ENCODE results near the gene ATP13A1.
"Not testable (repeated sequence)": the region's sequence is repeated elsewhere in the genome, so short reads cannot be mapped to it uniquely, and the experiment has no call there.

Gene ATP13A1

DNA sequence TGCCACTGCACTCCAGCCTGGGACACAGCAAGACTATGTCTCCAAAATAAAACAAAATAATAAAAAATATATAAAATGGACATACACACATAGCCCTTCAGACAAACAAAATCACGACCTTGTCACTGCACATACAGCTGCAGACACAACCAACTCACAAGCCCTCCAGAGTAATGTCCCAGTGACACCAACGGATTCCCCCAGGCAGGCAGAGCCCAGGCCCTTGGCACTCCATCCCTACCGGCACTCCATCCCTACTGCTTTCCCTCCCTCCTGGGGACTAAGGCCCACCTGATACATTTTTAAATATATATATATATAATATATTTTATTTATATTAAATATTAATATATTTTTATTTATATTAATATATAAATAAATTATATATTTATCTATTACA, 23.6 kb upstream of the ATP13A1 start:
- Histone ChIP-seq H3K27ac (ENCODE audit: low read depth, low read length, severe bottlenecking) (no peak overlapping the region), H3K4me1 (ENCODE audit: control insufficient read depth, insufficient read depth, low read length, poor library complexity, severe bottlenecking) (no peaks in the 10 kb centered on the region), H3K4me3 (ENCODE audit: extremely low read depth, insufficient read depth, low read length, poor library complexity, severe bottlenecking) (no peak overlapping the region), H3K36me3 (ENCODE audit: control insufficient read depth, insufficient read depth, low read length) (peaks cover 3% of the 10 kb centered on the region), H3K9me3 (ENCODE audit: control insufficient read depth, low read length) (no peaks in the 10 kb centered on the region)
- no CpG with 5 or more reads among the region's 3 CpGs for WGBS, 2 experiments (ENCODE audit: insufficient coverage in 2 of 2)

DNA sequence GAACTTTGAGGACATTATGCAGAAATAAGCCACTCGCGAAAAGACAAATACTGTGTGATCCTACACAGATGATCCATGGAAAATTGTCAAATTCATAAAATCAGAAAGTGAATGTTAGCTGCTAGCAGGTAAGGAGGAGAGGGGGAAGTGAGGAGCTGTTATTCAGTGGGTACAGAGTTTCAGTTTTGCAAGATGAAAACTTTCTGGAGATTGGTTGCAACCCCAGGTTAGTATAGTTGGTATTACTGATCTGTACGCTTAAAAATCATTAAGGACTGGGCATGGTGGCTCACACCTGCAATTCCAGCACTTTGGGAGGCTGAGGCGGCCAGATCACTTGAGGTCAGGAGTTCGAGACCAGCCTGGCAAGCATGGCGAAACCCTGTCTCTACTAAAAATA, 23.1 kb upstream of the ATP13A1 start:
- no peaks in the 10 kb centered on the region for H3K4me1 ChIP-seq (ENCODE audit: control insufficient read depth, insufficient read depth, low read length, poor library complexity, severe bottlenecking)
- peaks cover 5% of the 10 kb centered on the region for H3K36me3 ChIP-seq (ENCODE audit: control insufficient read depth, insufficient read depth, low read length)
- H3K9me3 ChIP-seq (ENCODE audit: control insufficient read depth, low read length), result no peaks in the 10 kb centered on the region
- WGBS, 2 experiments (ENCODE audit: insufficient coverage in 2 of 2), result 88 to 98% methylated on average over 3 to 6 of the region's 6 CpGs
- H3K27ac ChIP-seq (ENCODE audit: low read depth, low read length, severe bottlenecking), result no peak overlapping the region
- H3K4me3 ChIP-seq (ENCODE audit: extremely low read depth, insufficient read depth, low read length, poor library complexity, severe bottlenecking), result no peak overlapping the region

DNA sequence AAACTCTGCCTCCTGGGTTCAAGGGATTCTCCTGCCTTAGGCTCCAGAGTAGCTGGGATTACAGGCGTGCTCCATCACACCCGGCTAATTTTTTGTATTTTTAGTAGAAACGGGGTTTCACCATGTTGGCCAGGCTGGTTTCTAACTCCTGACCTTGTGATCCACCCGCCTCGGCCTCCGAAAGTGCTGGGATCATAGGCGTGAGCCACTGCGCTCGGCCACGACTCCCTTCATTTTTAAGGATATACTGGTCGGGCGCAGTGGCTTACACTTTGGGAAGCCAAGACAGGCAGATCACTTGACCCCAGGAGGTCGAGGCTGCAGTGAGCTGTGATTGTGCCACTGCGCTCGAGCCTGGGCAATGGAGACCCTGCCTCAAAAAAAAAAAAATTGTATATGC, 22.6 kb upstream of the ATP13A1 start:
- H3K27ac ChIP-seq (ENCODE audit: low read depth, low read length, severe bottlenecking); H3K4me3 ChIP-seq (ENCODE audit: extremely low read depth, insufficient read depth, low read length, poor library complexity, severe bottlenecking); H3K36me3 ChIP-seq (ENCODE audit: control insufficient read depth, insufficient read depth, low read length); H3K9me3 ChIP-seq (ENCODE audit: control insufficient read depth, low read length); H3K4me1 ChIP-seq (ENCODE audit: control insufficient read depth, insufficient read depth, low read length, poor library complexity, severe bottlenecking): not testable (repeated sequence)
- WGBS, 2 experiments (ENCODE audit: insufficient coverage in 2 of 2), result 90 to 96% methylated on average over 12 of the region's 15 CpGs

DNA sequence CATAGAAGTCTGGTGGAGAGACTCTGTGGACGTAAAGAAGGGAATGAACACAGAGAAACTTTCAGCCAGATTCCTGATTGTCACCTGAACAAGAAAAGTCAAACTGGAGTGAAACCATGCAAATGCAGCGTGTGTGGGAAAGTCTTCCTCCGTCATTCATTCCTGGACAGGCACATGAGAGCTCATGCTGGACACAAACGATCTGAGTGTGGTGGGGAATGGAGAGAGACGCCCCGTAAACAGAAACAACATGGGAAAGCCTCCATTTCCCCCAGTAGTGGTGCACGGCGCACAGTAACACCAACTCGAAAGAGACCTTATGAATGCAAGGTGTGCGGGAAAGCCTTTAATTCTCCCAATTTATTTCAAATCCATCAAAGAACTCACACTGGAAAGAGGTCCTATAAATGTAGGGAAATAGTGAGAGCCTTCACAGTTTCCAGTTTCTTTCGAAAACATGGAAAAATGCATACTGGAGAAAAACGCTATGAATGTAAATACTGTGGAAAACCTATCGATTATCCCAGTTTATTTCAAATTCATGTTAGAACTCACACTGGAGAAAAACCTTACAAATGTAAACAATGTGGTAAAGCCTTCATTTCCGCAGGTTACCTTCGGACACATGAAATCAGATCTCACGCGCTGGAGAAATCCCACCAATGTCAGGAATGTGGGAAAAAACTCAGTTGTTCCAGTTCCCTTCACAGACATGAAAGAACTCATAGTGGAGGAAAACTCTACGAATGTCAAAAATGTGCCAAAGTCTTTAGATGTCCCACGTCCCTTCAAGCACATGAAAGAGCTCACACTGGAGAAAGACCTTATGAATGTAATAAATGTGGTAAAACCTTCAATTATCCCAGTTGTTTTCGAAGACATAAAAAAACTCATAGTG, 15.9 kb upstream of the ATP13A1 start:
- 96 to 100% methylated on average over 10 to 13 of the region's 20 CpGs for WGBS, 2 experiments (ENCODE audit: insufficient coverage in 2 of 2)
- no peak overlapping the region for H3K4me3 ChIP-seq (ENCODE audit: extremely low read depth, insufficient read depth, low read length, poor library complexity, severe bottlenecking)
- H3K9me3 ChIP-seq (ENCODE audit: control insufficient read depth, low read length), result peaks cover 20% of the 10 kb centered on the region
- H3K27ac ChIP-seq (ENCODE audit: low read depth, low read length, severe bottlenecking), result no peak overlapping the region
- H3K4me1 ChIP-seq (ENCODE audit: control insufficient read depth, insufficient read depth, low read length, poor library complexity, severe bottlenecking), result no peaks in the 10 kb centered on the region
- peaks cover 74% of the 10 kb centered on the region for H3K36me3 ChIP-seq (ENCODE audit: control insufficient read depth, insufficient read depth, low read length)

DNA sequence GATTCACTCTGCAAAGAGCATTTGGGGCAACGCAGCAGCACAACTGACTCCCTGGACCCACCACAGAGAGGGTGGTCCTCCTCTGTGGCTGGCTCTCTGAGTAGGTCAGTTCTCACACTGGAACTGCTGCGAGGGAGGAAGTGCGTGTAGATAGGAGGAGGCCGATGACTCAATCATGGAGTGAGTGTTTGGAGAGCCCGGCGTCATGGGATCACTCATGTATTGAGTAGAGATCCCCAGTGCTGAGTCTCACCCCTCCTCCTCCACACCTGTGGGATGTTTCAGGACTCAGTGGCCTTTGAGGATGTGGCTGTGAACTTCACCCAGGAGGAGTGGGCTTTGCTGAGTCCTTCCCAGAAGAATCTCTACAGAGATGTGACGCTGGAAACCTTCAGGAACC, 14.1 kb upstream of the ATP13A1 start:
- Histone ChIP-seq H3K36me3 (ENCODE audit: control insufficient read depth, insufficient read depth, low read length) (peaks cover 91% of the 10 kb centered on the region), H3K4me1 (ENCODE audit: control insufficient read depth, insufficient read depth, low read length, poor library complexity, severe bottlenecking) (no peaks in the 10 kb centered on the region), H3K27ac (ENCODE audit: low read depth, low read length, severe bottlenecking) (no peak overlapping the region), H3K4me3 (ENCODE audit: extremely low read depth, insufficient read depth, low read length, poor library complexity, severe bottlenecking) (no peak overlapping the region), H3K9me3 (ENCODE audit: control insufficient read depth, low read length) (peaks cover 25% of the 10 kb centered on the region)
- WGBS, 2 experiments (ENCODE audit: insufficient coverage in 2 of 2), result 92 to 100% methylated on average over 1 to 4 of the region's 7 CpGs

DNA sequence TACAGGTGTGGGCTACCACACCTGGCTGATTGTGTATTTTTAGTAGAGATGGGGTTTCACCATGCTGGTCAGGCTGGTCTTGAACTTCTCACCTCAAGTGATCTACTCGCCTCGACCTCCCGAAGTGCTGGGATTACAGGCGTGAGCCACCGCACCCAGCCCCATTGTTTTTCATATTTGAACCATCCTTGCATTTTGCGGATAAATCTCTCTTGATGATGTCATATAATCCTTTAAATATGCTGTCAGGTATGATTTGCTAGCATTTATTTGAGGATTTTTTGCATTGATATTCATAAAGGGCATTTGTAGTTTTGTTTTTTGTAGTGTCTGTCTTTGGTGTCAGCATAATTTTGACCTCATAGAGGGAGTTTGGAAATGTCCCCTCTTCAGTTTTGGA, 10.8 kb upstream of the ATP13A1 start:
- peaks cover 12% of the 10 kb centered on the region for H3K9me3 ChIP-seq (ENCODE audit: control insufficient read depth, low read length)
- no peak overlapping the region for H3K4me3 ChIP-seq (ENCODE audit: extremely low read depth, insufficient read depth, low read length, poor library complexity, severe bottlenecking)
- peaks cover 76% of the 10 kb centered on the region for H3K36me3 ChIP-seq (ENCODE audit: control insufficient read depth, insufficient read depth, low read length)
- WGBS, 2 experiments (ENCODE audit: insufficient coverage in 2 of 2), result 87 to 96% methylated on average over 5 of the region's 6 CpGs
- no peaks in the 10 kb centered on the region for H3K4me1 ChIP-seq (ENCODE audit: control insufficient read depth, insufficient read depth, low read length, poor library complexity, severe bottlenecking)
- H3K27ac ChIP-seq (ENCODE audit: low read depth, low read length, severe bottlenecking), result no peak overlapping the region

DNA sequence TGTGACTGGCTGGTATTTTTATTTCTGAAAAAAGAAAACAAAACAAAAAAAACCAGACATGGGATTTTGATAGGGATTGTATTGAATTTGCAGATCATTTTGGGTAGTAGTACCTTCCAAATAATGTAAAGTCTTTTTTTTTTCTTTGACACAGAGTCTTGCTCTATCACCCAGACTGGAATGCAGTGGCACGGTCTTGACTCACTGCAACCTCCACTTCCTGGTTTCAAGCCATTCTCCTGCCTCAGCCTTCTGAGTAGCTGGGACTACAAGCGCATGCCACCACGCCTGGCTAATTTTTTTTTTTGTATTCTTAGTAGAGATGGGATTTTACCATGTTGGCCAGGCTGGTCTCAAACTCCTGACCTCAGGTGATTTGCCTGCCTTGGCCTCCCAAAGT, 9.3 kb upstream of the ATP13A1 start:
- Histone ChIP-seq H3K4me3 (ENCODE audit: extremely low read depth, insufficient read depth, low read length, poor library complexity, severe bottlenecking) (no peak overlapping the region), H3K27ac (ENCODE audit: low read depth, low read length, severe bottlenecking) (no peak overlapping the region), H3K36me3 (ENCODE audit: control insufficient read depth, insufficient read depth, low read length) (peaks cover 61% of the 10 kb centered on the region), H3K9me3 (ENCODE audit: control insufficient read depth, low read length) (peaks cover 5% of the 10 kb centered on the region), H3K4me1 (ENCODE audit: control insufficient read depth, insufficient read depth, low read length, poor library complexity, severe bottlenecking) (peaks cover 2% of the 10 kb centered on the region)
- 78 to 90% methylated on average over 1 to 2 of the region's 3 CpGs for WGBS, 2 experiments (ENCODE audit: insufficient coverage in 2 of 2)

DNA sequence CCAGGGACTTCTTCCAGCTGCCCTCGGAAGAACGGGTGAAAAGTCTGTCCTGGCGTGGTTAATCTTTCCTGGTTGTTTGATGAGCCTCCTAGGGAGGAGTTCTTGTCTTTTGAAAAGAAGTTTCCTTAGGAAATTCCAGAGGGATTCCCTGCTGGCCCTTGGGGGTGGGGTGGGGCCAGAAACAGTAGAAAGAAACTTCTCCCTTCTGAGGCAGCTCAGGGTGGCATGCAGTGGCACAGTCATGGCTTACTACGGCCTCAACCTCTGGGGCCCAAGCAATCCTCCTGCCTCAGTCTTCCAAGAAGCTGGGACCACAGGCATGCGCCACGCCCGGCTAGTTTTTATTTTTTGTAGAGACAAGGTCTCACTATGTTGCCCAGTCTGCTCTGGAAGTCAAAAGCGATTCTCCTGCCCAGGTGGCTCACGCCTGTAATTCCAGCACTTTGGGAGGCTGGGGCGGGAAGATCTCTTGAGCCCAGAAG, 6.6 kb upstream of the ATP13A1 start:
- Histone ChIP-seq H3K9me3 (ENCODE audit: control insufficient read depth, low read length) (peaks cover 5% of the 10 kb centered on the region), H3K4me1 (ENCODE audit: control insufficient read depth, insufficient read depth, low read length, poor library complexity, severe bottlenecking) (peaks cover 2% of the 10 kb centered on the region), H3K4me3 (ENCODE audit: extremely low read depth, insufficient read depth, low read length, poor library complexity, severe bottlenecking) (peak overlapping the region; percentile 92), H3K27ac (ENCODE audit: low read depth, low read length, severe bottlenecking) (no peak overlapping the region), H3K36me3 (ENCODE audit: control insufficient read depth, insufficient read depth, low read length) (peaks cover 35% of the 10 kb centered on the region)
- 57 to 74% methylated on average over 6 to 10 of the region's 10 CpGs for WGBS, 2 experiments (ENCODE audit: insufficient coverage in 2 of 2)

DNA sequence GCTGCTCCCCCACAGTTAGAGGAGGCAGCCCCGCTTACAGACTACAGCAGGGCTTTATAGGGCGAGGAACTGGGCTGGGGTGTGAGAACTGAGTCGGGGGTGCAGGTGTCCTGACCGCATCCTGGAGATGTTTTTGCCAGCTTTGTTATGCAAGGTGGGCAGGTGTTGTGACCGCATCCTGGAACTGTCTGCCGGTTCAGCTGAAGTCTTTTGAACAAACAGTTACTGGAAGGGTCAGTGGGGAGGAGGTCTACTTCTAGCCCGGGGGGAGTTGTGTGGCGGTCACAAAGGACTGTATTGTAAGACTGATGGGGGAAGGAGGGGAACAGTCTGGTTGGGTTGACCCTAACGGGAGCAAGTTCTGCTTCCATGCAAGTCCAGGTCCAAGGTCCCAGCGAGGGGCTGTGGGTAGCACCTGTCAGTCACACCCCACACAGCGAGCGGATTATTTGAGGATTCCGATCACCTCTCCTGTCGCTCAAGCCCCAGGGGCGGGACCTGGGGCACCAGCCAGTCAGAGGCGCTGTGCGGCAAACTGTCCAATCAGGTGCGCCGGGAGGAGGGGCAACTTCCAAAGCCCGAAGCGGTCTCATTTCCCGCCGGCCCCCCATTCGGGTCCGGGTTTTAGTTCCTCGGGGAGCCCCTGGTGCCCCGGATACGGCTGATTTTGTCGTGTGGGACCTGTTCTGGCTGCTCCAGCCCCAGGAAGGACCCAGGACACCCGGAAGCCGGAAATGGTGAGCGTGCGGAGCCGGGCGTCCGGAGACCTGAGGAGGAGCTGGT, 4.9 kb upstream of the ATP13A1 start, which contains the start of gene ZNF101:
Gene ZNF101 (plus strand): TSS at position 610 of the 783 bp plus-strand sequence. CDS start 125 bp downstream, at position 735.
- peaks cover 2% of the 10 kb centered on the region for H3K4me1 ChIP-seq (ENCODE audit: control insufficient read depth, insufficient read depth, low read length, poor library complexity, severe bottlenecking)
- no peaks in the 10 kb centered on the region for H3K9me3 ChIP-seq (ENCODE audit: control insufficient read depth, low read length)
- 7 to 11% methylated on average over 23 to 35 of the region's 36 CpGs for WGBS, 2 experiments (ENCODE audit: insufficient coverage in 2 of 2)
- peaks cover 21% of the 10 kb centered on the region for H3K36me3 ChIP-seq (ENCODE audit: control insufficient read depth, insufficient read depth, low read length)
- peak within 1 kb of the TSS; percentile 92 for H3K4me3 ChIP-seq (ENCODE audit: extremely low read depth, insufficient read depth, low read length, poor library complexity, severe bottlenecking)
- peak within 1 kb of the TSS; percentile 64 for H3K27ac ChIP-seq (ENCODE audit: low read depth, low read length, severe bottlenecking)

DNA sequence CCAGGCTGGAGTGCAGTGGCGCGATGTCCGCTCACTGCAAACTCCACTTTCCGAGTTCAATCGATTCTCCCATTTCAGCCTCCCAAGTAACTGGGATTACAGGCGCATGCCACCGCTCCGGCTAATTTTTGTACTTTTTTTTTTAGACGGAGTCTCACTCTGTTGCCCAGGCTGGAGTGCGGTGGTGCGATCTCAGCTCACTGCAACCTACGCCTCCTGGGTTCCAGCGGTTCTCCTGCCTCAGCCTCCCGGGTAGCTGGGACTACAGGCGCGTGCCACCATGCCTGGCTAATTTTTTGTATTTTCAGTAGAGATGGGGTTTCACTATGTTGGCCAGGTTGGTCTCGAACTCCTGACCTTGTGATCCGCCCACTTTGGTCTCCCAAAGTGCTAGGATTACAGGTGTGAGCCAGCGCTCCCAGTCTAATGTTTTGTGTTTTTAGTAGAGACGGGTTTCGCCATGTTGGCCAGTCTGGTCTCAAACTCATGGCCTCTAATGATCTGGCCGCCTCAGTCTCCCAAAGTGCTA, 2.0 kb upstream of the ATP13A1 start:
- peaks cover 19% of the 10 kb centered on the region for H3K4me1 ChIP-seq (ENCODE audit: control insufficient read depth, insufficient read depth, low read length, poor library complexity, severe bottlenecking)
- not testable (repeated sequence) for H3K27ac ChIP-seq (ENCODE audit: low read depth, low read length, severe bottlenecking); H3K4me3 ChIP-seq (ENCODE audit: extremely low read depth, insufficient read depth, low read length, poor library complexity, severe bottlenecking); H3K9me3 ChIP-seq (ENCODE audit: control insufficient read depth, low read length)
- peaks cover 14% of the 10 kb centered on the region for H3K36me3 ChIP-seq (ENCODE audit: control insufficient read depth, insufficient read depth, low read length)
- 94 to 97% methylated on average over 16 to 18 of the region's 22 CpGs for whole genome bisulfite sequencing, 2 experiments (ENCODE audit: insufficient coverage in 2 of 2)
